Fibroblast of villous mesenchyme (primary cell): ENCODE data around the gene RILPL1. TPM values are rescaled to one million over a fixed set of nuclear protein-coding genes. Genes with fewer than 3 reads are reported as not detected.
"Not testable (repeated sequence)": the region's sequence is repeated elsewhere in the genome, so short reads cannot be mapped to it uniquely, and the experiment has no call there.

ENCODE experiments used
- DNase-seq: peaks from one replicate; pipeline ENCODE4 v3.0.0-alpha.2; 2010; ENCODE audit warnings: low read depth
- H3K4me3 ChIP-seq: 2 replicates; pipeline ENCODE4 v1.5.1; 2011; ENCODE audit warnings: low read depth, mild to moderate bottlenecking, low read length
- CTCF ChIP-seq: IDR thresholded peaks from 2 replicates; pipeline ENCODE4 v1.5.1; 2012; ENCODE audit warnings: low read depth, mild to moderate bottlenecking, low read length; ENCODE audit not compliant: insufficient read depth
- total RNA-seq: library from RNA; depleted of rRNA; stranded (reverse); fragments of >200 nt; gene quantifications from 2 replicates; pipeline ENCODE4 v1.2.3, GENCODE V29; 2012

RILPL1 gene
- total RNA-seq, 1 donor, result 13.4 TPM

GRCh38 chr12:123571343-123571813, 37.9 kb upstream of the RILPL1 start:
- peak overlapping the region; percentile 6 for H3K4me3 ChIP-seq
- TF ChIP-seq CTCF, result no peak
- peak; percentile 86 for DNase-seq

GRCh38 chr12:123559468-123559867, 25.9 kb upstream of the RILPL1 start:
- no peak for DNase-seq
- H3K4me3 ChIP-seq, result no peak overlapping the region
- no peak for TF ChIP-seq CTCF

DNA sequence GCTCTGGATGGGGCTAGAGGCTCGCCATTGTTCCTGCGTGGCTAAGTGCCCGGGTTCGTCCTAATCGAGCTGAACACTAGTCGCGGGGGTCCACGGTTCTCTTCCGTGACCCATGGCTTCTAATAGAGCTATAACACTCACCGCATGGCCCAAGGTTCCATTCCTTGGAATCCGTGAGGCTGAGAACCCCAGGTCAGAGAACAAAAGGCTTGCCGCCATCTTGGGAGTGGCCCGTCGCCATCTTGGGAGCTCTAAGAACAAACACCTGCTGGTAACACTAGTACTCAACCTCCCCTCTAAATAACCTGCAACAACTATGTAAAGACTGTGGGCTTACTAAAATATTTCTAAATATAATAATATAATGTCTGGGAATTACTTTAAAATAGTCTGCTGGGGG, 25.0 kb upstream of the RILPL1 start:
- DNase-seq, H3K4me3 ChIP-seq: not testable (repeated sequence)

- DNase-seq, H3K4me3 ChIP-seq: not testable (repeated sequence)
These were observed 21.3 kb upstream of the RILPL1 start for GRCh38 chr12:123554843-123555242.

DNA sequence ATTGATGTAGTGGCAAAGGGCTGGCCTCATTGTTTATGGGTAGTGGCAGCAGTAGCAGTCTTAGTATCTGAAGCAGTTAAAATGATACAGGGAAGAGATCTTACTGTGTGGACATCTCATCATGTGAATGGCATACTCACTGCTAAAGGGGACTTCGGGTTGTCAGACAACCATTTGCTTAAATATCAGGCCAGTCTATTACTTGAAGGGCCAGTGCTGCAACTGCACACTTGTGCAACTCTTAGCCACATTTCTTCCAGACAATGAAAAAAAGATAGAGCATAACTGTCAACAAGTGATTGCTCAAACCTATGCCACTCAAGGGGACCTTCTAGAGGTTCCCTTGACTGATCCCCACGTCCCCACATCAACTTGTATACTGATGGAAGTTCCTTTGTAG, 20.6 kb upstream of the RILPL1 start:
- not testable (repeated sequence) for H3K4me3 ChIP-seq, DNase-seq

DNA sequence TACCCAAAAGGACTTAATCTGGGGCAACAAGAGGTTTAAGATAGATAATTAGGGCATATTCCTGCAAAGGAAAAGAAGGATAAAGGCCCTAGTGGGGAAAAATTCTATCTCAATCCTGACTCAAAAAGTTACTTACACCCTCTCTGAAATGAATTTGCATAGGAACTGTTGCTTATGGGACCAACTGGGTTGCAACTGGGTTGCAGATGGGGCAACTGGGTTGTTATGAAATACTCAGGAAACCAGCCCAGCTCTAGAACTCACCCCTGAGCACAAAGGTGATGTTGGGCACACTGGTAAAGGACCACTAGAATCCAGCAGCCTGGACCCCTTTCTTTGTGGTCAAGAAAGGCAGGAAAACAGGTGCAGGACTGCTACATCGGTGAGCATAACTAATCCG, 17.2 kb upstream of the RILPL1 start:
- no peak overlapping the region for H3K4me3 ChIP-seq
- TF ChIP-seq CTCF, result no peak
- no peak for DNase-seq

DNA sequence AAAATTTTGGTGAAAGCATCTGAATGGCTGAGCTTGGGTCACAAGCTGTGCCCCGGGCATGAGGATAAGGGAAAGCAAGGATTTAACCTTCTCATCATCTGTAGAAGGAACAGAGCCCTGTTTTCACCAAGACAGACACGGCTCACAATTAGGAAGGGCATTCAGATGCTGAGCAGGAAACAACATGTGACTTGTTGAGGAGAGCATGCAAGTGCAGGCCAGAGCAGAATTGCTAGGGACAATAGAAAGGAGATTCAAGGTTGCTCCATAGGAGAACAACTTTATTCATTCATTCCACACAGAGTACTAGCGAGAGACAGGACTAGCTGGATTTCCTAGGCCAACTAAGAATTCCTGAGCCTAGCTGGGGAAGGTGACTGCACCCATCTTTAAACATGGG, 14.6 kb upstream of the RILPL1 start:
- TF ChIP-seq CTCF, result no peak
- H3K4me3 ChIP-seq, result no peak overlapping the region
- no peak for DNase-seq

DNA sequence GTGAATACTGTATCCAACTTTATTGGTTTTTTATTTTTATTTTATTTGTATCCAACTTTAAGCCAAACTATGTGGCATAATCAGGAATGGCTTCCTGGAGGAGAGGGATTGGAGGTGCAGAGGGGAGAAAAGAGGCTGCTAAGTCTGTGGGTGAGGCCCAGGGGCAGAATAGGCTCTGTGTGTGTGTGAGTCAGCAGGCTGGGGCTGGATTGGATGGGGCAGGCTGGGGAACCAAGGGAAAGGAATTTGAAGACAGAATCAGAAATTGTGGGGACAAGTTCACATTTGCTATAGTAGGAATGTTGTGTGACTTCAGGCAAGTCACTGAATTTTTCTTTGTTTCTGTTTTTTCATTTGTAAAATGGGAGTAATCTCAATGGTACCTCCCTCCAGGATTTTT, 12.8 kb upstream of the RILPL1 start:
- H3K4me3 ChIP-seq, result no peak overlapping the region
- DNase-seq, result no peak
- TF ChIP-seq CTCF, result no peak

DNA sequence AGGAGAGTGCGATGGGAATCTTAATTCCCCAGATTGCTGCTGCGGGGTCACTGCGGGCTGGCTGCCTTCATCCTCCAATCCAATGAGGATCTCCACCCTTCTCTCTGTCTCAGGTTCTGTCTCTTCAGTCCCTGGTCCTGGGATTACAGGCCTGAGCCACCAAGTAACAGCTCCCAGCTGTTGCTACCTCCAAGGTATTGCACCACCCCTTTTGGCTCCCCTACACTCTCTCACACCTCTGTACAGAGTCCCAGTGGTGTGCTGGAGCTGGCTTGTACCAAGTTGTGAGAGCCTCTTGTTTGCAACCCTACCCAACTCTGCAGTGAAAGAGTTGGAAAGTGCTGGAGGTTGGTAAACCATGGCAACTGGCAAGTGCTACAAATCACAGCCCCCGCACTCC, 10.0 kb upstream of the RILPL1 start:
- no peak for TF ChIP-seq CTCF
- H3K4me3 ChIP-seq, result no peak overlapping the region
- DNase-seq, result no peak
